ENCODE data around the gene KCNMB3. TPM values are rescaled to one million over a fixed set of nuclear protein-coding genes. Genes with fewer than 3 reads are reported as not detected.

KCNMB3 gene
- total and polyA plus RNA-seq, 2 of the 13 experiments (the other 11 are each of a cell fraction or from before 2014, with no cell fraction given), result 4.3 to 7.1 TPM

GRCh38 chr3:179250803-179251476 lies at the start of gene KCNMB3 (continued):
- 0 out of 2 replicates have a peak, but pooled peaks have one; percentile 48 for TF ChIP-seq THAP7 (CRISPR knock-in tag; IDR thresholded peaks at IDR 0.05)
- peak; percentile 44; the same call in 1 of the 2 replicates for TF ChIP-seq NR2F6 (IDR thresholded peaks at IDR 0.05)
- peak; percentile 44; the same call in 1 of the 2 replicates for TF ChIP-seq NR2F6 (CRISPR knock-in tag; IDR thresholded peaks at IDR 0.05)
- TF ChIP-seq NCOA5 (CRISPR knock-in tag; IDR thresholded peaks at IDR 0.05), result no peak
- no peak for TF ChIP-seq ZNF484 (CRISPR knock-in tag; IDR thresholded peaks at IDR 0.05; ENCODE audit: borderline replicate concordance, low read depth)
- TF ChIP-seq HINFP (CRISPR knock-in tag; IDR thresholded peaks at IDR 0.05; ENCODE audit: low read depth), result no peak
- no peak for TF ChIP-seq CBX5 (CRISPR knock-in tag; IDR thresholded peaks at IDR 0.05; ENCODE audit: borderline replicate concordance)
- no peak for TF ChIP-seq CREB1 (IDR thresholded peaks at IDR 0.05)
- peak; percentile 70 for TF ChIP-seq CREB1 (CRISPR knock-in tag; IDR thresholded peaks at IDR 0.05)
- no peak for TF ChIP-seq ZNF747 (CRISPR knock-in tag; IDR thresholded peaks at IDR 0.05; ENCODE audit: borderline replicate concordance)
- peak; percentile 61; the same call in 1 of the 2 replicates for TF ChIP-seq DDIT3 (CRISPR knock-in tag; IDR thresholded peaks at IDR 0.05)
- no peak for TF ChIP-seq PHB2 (IDR thresholded peaks at IDR 0.05; ENCODE audit: partially characterized antibody)
- no peak for TF ChIP-seq GABPB1 (CRISPR knock-in tag; IDR thresholded peaks at IDR 0.05)
- no peak for TF ChIP-seq NFKB2 (CRISPR knock-in tag; IDR thresholded peaks at IDR 0.05; ENCODE audit: borderline replicate concordance)
- no peak for TF ChIP-seq IRX3 (CRISPR knock-in tag; IDR thresholded peaks at IDR 0.05; ENCODE audit: borderline replicate concordance, low read depth)
- no peak for TF ChIP-seq ATF3 (CRISPR knock-in tag; IDR thresholded peaks at IDR 0.05)
- no peak for TF ChIP-seq NFAT5 (CRISPR knock-in tag; IDR thresholded peaks at IDR 0.05)
- no peak for TF ChIP-seq ZSCAN29 (CRISPR knock-in tag; conservative IDR thresholded peaks at IDR 0.05)
- TF ChIP-seq NFYB (CRISPR knock-in tag; IDR thresholded peaks at IDR 0.05), result no peak
- TF ChIP-seq KAT2B (IDR thresholded peaks at IDR 0.05; ENCODE audit: borderline replicate concordance, low read depth, low read length), result no peak
- no peak for TF ChIP-seq ZNF766 (CRISPR knock-in tag; IDR thresholded peaks at IDR 0.05; ENCODE audit: borderline replicate concordance)
- TF ChIP-seq ATF4 (CRISPR knock-in tag; IDR thresholded peaks at IDR 0.05), result peak in 1 of 2 experiments; percentile 95; a peak in 2 of 4 replicates

Data from HepG2 (cell line).